GM18498 (cell line): Measurements from ENCODE around the gene LIN28A.
"Not testable (repeated sequence)": the region's sequence is repeated elsewhere in the genome, so short reads cannot be mapped to it uniquely, and the experiment has no call there.

Experiments used
- ATAC-seq: cut with Tn5 transposase; IDR thresholded peaks from one replicate; pipeline ENCODE4 v1.9.1; 2021; ENCODE audit warnings: mild to moderate bottlenecking, moderate library complexity; ENCODE audit not compliant: unreplicated experiment

LIN28A gene, protein sequence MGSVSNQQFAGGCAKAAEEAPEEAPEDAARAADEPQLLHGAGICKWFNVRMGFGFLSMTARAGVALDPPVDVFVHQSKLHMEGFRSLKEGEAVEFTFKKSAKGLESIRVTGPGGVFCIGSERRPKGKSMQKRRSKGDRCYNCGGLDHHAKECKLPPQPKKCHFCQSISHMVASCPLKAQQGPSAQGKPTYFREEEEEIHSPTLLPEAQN

DNA sequence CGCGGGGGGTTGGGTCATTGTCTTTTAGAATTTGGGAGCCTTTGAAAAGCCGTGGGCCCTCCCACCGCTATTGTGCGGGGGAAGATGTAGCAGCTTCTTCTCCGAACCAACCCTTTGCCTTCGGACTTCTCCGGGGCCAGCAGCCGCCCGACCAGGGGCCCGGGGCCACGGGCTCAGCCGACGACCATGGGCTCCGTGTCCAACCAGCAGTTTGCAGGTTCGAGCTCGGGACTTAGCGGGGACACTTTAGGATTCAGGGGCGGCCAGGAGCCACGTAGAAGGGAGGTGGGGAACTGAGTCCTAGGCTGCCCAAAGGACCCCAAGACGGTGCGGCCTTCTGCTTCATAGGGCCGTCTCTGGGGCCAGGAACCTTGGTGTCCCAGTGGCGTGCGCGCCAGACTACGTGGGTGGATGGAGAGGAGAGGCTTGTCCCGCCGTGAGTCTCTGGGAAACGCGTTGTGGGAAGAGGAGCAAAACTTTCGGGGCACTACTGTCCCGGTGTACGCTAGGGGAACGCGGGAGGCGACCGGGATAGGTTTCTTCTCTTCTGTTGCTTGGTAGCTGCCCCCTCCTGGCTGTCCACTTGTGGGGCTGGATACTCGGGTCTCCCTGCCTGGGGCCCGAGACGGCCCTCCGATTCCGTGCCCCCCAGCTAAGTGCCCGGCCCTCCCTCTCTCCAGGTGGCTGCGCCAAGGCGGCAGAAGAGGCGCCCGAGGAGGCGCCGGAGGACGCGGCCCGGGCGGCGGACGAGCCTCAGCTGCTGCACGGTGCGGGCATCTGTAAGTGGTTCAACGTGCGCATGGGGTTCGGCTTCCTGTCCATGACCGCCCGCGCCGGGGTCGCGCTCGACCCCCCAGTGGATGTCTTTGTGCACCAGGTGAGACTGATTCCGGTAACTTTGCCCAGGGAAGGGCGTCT lies at the start of gene LIN28A:
Gene LIN28A, plus strand, starts transcription at position 112 of the 918 bp plus-strand sequence. Its CDS starts 75 bp downstream, at position 187.
- no peak for ATAC-seq

DNA sequence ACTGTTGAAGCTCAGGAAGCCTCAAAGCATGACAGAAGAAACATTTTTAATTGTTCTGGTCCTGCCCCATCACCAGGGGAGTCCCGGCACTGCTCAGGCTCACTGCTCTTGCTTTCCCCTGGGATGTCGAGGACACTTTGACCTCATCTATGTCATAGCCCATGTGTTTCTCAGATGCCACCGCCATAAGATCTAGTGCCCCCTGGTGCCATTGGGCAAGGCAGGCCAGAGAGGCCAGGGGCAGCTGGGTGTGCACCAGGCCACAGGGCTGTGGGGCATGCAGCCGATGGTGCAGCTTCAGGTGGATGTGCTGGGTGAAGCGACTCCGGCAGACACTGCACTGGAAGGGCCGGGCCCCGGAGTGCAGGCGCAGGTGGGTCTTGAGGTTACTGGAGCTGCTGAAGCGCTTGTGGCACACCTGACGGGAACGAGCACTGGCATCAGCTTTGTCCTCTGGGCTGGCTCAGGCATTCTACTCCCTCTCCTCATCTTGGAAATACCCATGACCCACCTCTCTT lies 49.0 kb upstream of the LIN28A start:
- ATAC-seq: no peak

DNA sequence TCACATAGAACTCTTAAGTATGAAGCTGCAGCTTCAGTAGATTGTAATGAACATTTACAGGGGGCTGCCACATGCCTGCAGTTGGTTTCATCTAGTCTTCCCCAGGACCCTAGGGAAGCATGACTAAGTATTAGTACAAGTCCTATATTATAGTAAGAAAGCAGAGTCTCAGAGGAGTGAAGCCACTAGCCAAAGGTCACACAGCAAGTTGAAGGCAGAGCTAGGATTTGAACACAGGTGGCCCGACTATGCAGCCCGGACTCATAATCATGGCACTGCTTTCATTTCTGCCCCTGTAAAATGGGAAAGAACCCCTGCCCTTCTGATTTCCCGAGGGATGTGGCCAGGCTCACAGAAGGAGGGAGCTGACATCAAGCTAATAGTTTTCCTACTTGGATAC lies 48.3 kb upstream of the LIN28A start:
- no peak for ATAC-seq

DNA sequence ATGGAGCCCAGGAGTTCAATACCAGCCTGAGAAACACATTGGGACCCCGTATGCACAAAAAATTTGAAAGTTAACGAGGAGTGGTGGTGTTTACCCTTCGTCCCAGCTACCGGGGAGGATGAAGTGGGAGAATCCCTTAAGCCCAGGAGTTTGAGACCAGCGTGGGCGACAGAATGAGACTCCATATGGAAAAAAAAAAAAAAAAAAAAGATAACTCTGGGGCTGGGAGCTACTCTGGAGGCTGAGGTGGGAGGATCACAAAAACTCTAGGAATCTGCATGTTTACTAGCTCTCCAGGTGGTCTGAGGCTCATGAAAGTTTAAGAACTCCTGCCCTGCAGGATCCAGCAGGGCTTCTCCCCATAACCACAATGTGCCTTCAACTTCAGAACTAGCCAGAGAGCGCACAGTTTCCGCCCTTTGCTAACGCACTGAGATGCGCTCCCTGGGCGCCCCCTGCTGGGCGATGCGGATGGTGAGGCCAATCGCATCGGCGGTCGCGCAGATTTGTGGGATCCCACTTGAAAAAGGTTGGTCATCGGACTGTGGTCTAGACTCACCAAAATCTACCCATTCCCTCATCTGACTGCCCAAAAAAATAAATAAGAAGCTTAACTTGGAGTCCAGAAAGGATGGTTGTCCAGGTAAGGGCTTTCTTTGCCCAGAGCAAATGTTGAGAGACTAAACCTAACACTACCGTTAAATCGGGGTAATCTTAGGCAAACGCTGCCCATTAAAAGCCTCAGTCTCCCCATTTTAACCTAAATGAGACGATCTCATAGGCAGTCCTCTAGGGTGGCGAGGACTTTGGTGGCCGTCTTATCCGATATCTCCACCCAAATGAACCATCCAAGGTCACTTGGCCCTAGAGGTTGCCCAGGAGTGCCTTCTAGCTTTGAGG lies 46.8 kb upstream of the LIN28A start:
- ATAC-seq: no peak

DNA sequence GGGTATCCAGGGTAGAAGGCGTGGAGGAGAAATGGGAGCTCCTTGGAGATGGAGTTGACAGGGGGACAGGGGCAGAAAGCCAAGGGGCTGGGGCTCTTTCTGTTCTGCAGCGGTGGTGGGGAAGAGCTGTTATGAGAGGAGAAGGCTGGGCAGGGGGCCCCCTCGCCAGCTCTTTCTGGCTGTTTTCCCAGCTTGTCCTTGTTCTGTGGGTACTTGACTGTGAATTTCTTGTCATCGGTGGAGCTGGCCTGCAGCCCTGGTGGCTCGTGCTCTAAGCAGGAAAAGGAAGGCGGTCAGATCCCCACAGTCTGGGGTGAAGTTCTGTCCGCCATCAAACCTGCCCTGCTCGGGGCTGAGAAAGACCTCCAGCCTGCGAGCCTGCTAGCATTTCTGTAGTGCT lies 45.7 kb upstream of the LIN28A start:
- no peak for ATAC-seq

DNA sequence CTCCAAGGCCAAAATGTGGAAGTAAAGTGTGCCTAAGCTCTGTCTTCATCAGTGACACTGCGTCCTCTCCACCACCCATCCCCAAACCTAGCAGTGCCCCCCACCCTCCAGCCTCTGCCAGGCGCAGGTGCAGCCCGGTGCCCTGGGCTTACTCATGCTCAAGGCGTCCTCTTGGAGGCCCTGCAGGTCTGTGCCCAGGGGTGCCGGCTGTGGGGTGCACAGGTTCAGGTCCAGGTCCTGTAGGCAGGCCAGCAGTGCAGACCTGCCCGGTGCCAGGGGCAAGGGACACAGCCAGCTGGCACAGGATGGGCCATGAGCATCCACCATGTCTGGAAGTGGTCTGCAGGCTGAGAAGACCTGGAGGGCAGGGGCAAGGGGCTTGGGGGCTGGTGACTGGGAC lies 43.2 kb upstream of the LIN28A start:
- ATAC-seq: no peak

DNA sequence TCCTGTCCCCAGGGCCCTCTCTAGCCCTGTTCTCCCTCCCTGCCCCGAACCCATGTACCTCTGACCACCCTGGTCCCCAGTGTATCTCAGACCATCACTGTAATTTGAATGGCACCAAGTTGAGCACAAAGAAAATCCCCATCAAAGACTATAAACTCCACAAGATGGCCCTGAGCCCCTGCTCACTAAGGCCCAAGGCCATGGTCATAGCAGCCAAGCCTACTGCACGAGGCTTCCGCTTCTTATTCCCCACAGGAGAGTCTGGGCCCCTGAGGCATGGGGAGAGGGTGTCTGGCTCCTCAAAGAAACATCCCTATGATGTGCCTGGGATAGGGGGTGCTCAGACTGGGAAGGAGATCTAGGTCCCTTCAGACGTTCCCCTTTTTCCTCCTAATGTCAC lies 42.6 kb upstream of the LIN28A start:
- no peak for ATAC-seq

DNA sequence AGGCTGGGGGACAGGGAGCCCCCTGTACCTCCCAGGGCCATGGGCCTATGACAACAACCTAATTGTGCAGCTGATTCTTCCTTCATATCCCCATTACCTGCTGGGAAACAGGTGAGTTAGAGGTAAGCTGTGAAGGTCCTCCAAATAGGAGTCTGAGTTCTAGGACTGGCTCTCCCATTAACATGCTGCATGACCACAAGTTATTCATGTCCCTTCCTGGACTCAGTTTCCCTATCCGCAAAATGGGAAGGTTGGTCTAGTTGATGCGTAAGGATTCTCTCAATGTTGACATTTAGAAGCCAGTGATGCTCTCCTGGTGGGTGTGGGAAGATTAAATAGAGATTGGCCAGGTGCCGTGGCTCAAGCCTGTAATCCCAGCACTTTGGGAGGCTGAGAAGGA lies 42.1 kb upstream of the LIN28A start:
- no peak for ATAC-seq

DNA sequence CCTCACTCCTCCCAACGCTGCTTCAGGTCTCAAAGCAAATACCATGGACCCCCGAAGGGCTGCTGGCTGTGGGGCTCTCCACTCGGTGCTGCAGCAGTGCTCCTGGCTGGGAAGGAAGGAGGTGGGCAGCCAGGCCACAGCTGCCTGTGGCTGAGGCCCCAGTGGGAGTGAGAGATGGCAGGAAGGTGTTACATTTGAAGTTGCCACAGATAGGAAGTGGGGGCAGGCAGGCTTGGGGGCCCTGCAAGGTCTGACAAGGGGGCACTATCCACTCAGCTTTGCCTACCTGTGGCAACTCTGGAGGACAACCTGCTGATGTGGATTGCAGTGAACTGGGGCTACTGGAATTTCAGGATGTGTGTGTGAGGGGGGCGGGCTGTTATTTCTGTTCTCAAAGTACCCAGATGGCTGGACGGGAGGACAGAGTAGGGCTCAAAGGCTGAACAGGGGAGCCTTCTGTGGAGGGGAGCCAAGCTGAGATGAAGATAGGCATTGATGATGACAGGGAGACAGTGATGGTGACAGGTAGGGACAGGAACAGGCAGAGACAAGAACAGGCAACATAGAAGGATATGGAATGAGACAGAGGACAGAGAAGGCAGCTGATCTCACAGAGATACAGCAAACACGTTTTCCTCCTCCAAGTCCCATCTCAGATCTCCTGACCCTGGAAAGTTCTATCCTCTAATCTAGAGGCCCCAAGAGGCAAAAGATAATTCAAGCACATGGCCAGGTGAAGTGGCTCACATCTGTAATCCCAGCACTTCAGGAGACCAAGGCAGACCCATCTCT lies 39.8 kb upstream of the LIN28A start:
- ATAC-seq: no peak

DNA sequence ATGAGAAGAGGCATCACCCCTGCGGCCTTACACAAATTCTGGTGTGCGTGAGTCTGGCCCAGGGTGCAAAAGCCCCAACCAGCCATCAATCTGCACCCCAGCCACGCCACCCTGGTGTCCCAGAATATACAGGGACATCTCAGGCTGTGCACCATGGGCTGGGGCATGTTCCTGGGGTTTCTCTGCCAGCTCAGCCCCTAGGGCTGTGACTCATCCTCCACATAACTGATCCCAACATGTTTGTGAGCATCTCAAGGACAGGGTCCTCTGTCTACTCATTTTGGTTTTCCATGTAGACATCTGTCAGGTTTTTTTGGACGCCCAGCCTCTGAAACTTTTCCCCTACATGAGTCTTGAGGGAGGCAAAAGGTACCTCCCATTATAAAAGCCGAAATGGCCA lies 38.6 kb upstream of the LIN28A start:
- no peak for ATAC-seq

DNA sequence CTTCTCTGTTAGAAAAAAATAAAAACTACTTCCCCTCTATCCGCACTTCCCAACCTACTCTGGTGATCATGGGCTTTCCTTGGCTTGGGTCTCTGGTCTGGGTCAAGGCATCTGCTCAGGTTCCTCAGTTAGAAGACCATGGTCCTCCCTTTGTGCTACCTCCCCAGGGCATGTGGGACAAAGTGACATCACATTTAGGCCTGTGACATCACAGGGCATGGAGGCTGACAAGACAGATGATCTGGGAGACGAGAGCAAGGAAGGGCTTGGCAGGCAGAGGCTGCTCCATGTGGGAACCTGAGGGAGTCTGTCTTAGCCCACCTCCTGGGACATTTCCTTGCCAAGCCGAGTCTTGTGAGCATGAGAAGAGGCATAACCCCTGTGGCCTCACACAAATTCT lies 38.0 kb upstream of the LIN28A start, which contains the start of gene ZNF683:
Gene ZNF683, minus strand, starts transcription at position 140 of the 400 bp plus-strand sequence. CDS start 4,179 bp downstream, outside the sequence.
- not testable (repeated sequence) for ATAC-seq

DNA sequence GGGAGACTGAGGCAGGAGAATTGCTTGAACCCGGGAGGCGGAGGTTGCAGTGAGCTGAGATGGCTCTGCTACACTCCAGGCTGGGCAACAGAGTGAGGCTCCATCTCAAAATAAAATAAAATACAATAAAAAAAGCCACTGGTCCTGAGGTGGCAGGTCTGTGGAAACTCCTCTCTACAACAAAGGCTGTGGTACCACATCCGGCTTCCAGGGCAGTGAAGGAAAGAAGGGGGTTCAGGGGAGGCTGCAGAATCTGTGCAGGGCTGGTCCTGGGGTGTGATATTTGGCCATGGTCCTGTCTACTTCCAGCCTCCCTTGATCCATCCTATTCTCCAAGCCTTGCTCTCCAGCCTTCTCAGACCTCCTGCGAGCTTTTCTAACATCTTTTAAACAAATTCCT lies 37.3 kb upstream of the LIN28A start:
- ATAC-seq: no peak

DNA sequence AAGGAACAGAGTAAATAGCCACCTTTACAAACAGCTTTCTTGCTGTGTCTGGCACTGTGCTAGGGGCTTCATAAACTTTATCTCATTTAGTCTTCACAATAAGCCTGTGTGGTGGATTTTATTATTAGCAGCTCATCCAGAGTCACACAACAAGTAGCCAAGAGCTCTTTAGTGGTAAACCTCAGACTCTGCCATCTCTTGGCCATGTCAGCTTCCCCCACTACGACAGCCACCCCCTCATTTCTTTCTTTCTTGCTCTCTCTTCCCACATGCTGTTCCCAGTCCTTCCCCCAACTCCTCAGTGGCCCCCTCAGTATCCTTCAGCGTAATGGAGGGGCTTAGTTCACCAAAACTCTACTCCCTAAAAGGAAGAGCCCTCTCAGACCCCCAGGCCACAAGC lies 36.8 kb upstream of the LIN28A start:
- ATAC-seq: no peak

DNA sequence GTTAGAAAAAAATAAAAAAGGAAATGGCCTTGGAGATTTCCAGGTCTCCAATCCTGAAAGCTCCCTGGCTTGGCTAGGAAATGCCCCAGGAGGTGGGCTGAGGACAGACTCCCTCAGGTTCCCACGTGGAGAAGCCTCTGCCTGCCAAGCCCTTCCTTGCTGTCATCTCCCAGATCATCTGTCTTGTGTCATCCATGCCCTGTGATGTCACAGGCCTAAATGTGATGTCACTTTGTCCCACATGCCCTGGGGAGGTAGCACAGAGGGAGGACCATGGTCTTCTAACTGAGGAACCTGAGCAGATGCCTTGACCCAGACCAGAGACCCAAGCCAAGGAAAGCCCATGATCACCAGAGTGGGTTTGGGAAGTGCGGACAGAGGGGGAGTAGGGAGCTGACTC lies 36.3 kb upstream of the LIN28A start:
- ATAC-seq: not testable (repeated sequence)

DNA sequence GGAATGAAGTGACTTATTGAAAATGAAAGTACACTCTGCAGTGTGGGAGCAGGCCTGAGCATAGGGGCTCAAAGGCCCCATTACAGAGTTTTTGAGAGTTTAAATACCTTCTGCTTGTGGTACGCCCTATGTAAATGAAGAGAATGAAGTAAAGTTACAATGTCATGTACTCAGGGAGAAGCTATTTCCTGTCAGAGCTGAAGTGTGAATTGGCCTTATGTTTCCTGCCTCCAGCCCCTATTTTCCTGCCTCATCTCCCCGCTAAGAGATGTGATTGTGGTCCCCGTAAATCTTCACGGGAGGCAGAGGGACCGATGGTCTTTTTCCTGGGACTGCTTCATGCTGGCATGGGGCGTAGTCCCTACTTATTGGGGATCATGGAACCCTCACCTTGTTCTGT lies 35.5 kb upstream of the LIN28A start:
- ATAC-seq: no peak

DNA sequence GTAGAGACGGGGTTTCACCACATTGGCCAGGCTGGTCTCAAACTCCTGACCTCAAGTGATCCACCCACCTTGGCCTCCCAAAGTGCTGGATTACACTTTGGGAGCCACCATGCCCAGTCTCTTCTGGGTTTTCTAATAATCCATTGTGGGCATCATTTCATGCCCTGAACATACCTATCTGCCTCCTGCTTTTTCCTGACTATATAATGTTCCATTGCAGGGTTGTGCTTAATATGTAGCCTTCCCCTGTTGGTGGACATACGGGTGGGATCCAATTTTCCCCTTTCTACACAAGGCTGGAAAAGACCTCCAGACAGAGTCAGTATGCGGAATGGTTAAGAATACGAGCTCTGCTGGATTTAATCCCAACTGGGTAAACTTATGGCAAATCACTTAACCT lies 34.6 kb upstream of the LIN28A start:
- no peak for ATAC-seq

DNA sequence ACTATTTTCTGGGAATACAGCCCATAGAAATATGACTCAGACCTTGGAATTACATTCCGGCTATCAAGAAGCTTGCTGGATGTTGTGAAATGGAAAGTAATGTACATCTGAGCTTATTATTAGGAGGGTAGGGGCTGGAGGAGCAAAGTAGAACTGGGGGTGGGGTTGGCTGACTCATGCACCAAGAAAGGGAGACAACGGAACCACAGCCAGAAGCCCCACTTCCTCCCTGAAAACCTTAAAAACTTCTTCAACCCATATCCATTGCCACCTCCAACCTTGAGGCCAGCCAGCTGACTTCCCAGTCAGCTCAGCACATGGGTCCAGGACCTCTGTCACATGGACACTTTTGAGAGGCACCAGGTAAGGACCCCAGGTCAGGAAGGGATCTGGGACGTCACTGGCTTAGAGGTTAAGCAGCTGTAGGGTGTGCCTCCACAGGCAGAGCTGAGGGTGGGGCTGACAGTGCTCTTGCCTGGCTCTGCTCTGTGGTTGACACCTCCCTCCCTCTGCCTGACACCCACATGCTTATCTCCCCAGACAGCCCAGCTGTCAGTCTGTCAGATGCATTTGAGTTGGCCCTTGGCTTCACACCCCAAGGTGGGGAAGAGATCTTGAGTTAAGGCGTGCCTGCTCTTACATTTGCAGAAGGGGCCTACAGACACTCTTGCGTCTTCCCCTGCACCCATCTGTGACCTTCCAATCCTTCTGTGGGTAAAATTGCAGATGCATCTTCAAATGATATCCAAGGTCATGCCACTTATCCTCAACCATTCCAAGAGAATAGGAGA lies 32.3 kb upstream of the LIN28A start:
- ATAC-seq: peak; percentile 97

DNA sequence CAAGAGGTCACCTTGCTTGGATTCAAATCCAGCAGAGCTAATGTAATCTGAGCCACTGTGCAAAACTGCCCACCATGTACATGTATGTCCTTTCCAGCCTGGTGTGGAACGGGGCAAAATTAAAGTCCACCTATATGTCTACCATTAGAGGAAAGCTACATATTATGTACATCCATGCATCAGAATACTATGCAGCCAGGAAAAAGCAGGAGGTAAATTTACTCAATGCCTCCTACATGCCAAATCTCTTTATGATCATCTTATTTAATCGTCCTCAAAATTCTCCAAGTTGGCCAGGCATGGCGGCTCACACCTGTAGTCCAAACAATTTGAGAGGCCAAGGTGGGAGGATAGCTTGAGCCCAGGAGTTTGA lies 31.8 kb upstream of the LIN28A start:
- no peak for ATAC-seq

DNA sequence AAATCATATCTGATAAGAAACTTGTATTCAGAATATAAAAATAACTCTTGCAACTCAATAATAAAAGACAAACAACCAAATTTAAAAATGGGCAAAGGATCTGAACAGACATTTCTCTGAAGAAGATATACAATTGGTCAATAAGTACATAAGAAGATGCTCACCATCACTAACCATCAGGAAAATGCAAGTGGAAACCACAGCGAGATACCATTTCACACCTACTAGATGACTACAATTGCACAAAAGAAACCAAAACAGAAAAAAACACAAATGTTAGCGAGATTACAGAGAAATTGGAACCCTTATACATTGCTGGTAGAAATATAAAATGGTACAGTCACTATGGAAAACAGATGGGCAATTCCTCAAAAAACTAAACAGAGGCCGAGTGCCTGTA lies 26.5 kb upstream of the LIN28A start:
- no peak for ATAC-seq
